HepG2 (cell line): ENCODE results near the gene RABL2A. TPM values are rescaled to one million over a fixed set of nuclear protein-coding genes. Genes with fewer than 3 reads are reported as not detected.
"Not testable (repeated sequence)": the region's sequence is repeated elsewhere in the genome, so short reads cannot be mapped to it uniquely, and the experiment has no call there.

Experiments used
- CBX5 ChIP-seq: sonication (generic); formaldehyde crosslinking; IDR thresholded peaks from 2 replicates; pipeline ENCODE4 v1.4.0; 2020; ENCODE audit warnings: missing genetic modification reagents, borderline replicate concordance
- FOXA3 ChIP-seq: IDR thresholded peaks from 2 replicates; pipeline ENCODE4 v1.6.1; 2016; ENCODE audit warnings: missing genetic modification reagents, missing compliant biosample characterization
- MIER3 ChIP-seq: IDR thresholded peaks from 2 replicates; pipeline ENCODE4 v1.6.1; 2016; ENCODE audit warnings: missing compliant biosample characterization, borderline replicate concordance
- PHF8 ChIP-seq: sonication (generic); formaldehyde crosslinking; IDR thresholded peaks from 2 replicates; pipeline ENCODE4 v1.5.0; 2020; ENCODE audit warnings: missing genetic modification reagents
- POGZ ChIP-seq: sonication (generic); formaldehyde crosslinking; IDR thresholded peaks from 2 replicates; pipeline ENCODE4 v1.4.0; 2020; ENCODE audit warnings: mild to moderate bottlenecking, missing genetic modification reagents
- SIN3A ChIP-seq: IDR thresholded peaks from 2 replicates; pipeline ENCODE4 v1.6.1; 2011; ENCODE audit warnings: low read depth, mild to moderate bottlenecking, control low read depth, low read length, borderline replicate concordance
- TAF15 ChIP-seq: fragments of 200-400 bp; formaldehyde crosslinking; IDR thresholded peaks from one replicate; pipeline ENCODE4 v1.6.1; 2018; ENCODE audit warnings: mild to moderate bottlenecking, low read depth, low read length; ENCODE audit not compliant: poor library complexity, severe bottlenecking
- ZNF546 ChIP-seq: sonication (generic); formaldehyde crosslinking; conservative IDR thresholded peaks from 2 replicates; pipeline ENCODE4 v1.8.1; 2023; ENCODE audit warnings: mild to moderate bottlenecking, missing genetic modification reagents
- ZNF644 ChIP-seq: IDR thresholded peaks from 2 replicates; pipeline ENCODE4 v1.6.1; 2016; ENCODE audit warnings: low read depth
- polyA plus RNA-seq, 8 experiments: library from polyadenylated mRNA; depleted of rRNA in 3 of 8; stranded (reverse) in 7 of 8; unstranded in 1 of 8; fragments of >200 nt; fragmentation: Illumina TruSeq in 4 of 8; extraction: Trizol in 4 of 8; gene quantifications; 2 replicates each; pipeline versions ENCODE4 v1.2.1 to v1.2.3, GENCODE V29; 2011 to 2016; ENCODE audit warnings: low read depth in 4 of 8, missing spikeins in 1 of 8, mixed read lengths in 1 of 8; ENCODE audit not compliant: insufficient read depth in 1 of 8
- total RNA-seq, 5 experiments: library from RNA; depleted of rRNA; stranded (reverse); fragments of >200 nt; fragmentation: Illumina TruSeq; extraction: Trizol; gene quantifications; 2 replicates each; pipeline ENCODE4 v1.2.3, GENCODE V29; 2016; ENCODE audit warnings: low read depth in 1 of 5
- TF ChIP-seq, protein P1 (sequence below), 2 experiments: IDR thresholded peaks; 2 replicates each; pipeline ENCODE4 v1.6.1; 2011 to 2012; ENCODE audit warnings: low read length in 2 of 2, borderline replicate concordance in 1 of 2, low read depth in 1 of 2, mild to moderate bottlenecking in 1 of 2, moderate library complexity in 1 of 2
- TF ChIP-seq, protein P2 (sequence below): sonication (generic); formaldehyde crosslinking; IDR thresholded peaks from 2 replicates; pipeline ENCODE4 v1.5.0; 2020; ENCODE audit warnings: missing genetic modification reagents
- TF ChIP-seq, protein P3 (sequence below): sonication (generic); formaldehyde crosslinking; IDR thresholded peaks from 2 replicates; pipeline ENCODE4 v1.4.0; 2020; ENCODE audit warnings: mild to moderate bottlenecking, missing genetic modification reagents
- TF ChIP-seq, protein P4 (sequence below), 2 experiments: fragments of 450-650 bp in 1 of 2; sonication (generic) in 1 of 2; formaldehyde crosslinking in 1 of 2; IDR thresholded peaks; 2 replicates each; pipeline versions ENCODE4 v1.6.1 to v1.8.0; 2016 to 2022; ENCODE audit warnings: antibody characterized with exemption in 1 of 2, mild to moderate bottlenecking in 1 of 2, missing genetic modification reagents in 1 of 2

The RABL2A gene
- total and polyA plus RNA-seq, 2 of the 13 experiments (the other 11 are each of a cell fraction or from before 2014, with no cell fraction given) = 9.6 to 13.4 TPM

DNA sequence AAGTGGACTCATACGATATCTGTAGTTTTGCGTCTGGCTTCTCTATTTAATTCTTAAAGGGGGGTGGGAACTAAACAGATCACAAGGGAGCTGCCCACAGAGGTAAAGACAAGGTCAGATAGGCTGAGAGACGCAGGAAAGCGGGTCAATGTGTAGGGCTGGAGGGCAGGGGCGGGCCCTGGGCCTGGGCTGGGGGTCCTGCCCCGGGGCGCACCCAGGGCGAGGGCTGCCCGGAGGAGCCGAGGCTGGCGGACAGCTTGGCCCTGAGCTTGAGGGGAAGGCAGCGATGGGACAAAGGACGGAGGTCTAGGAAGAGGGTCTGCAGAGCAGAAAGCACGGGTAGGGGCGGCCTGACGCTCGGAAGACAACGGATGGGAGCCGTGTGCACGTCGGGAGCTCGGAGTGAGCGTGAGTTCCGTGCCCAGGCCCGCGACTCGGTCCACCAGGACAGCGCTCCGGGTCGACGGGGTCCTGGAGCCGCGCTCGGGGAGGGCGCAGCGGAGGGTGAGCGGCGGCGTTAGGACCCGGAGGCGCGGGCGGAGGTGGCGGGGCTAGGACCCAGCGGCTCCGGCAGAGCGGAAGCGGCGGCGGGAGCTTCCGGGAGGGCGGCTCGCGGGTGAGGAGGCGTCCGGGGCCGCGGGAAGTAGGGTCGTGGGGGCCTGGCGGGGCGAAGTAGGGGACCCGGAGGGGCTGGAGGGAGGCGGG is 43.4 kb upstream of the RABL2A start (continued):
- TF ChIP-seq, protein P1, sequence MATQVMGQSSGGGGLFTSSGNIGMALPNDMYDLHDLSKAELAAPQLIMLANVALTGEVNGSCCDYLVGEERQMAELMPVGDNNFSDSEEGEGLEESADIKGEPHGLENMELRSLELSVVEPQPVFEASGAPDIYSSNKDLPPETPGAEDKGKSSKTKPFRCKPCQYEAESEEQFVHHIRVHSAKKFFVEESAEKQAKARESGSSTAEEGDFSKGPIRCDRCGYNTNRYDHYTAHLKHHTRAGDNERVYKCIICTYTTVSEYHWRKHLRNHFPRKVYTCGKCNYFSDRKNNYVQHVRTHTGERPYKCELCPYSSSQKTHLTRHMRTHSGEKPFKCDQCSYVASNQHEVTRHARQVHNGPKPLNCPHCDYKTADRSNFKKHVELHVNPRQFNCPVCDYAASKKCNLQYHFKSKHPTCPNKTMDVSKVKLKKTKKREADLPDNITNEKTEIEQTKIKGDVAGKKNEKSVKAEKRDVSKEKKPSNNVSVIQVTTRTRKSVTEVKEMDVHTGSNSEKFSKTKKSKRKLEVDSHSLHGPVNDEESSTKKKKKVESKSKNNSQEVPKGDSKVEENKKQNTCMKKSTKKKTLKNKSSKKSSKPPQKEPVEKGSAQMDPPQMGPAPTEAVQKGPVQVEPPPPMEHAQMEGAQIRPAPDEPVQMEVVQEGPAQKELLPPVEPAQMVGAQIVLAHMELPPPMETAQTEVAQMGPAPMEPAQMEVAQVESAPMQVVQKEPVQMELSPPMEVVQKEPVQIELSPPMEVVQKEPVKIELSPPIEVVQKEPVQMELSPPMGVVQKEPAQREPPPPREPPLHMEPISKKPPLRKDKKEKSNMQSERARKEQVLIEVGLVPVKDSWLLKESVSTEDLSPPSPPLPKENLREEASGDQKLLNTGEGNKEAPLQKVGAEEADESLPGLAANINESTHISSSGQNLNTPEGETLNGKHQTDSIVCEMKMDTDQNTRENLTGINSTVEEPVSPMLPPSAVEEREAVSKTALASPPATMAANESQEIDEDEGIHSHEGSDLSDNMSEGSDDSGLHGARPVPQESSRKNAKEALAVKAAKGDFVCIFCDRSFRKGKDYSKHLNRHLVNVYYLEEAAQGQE (IDR thresholded peaks at IDR 0.05; ENCODE audit: borderline replicate concordance in 1 of 2, low read depth in 1 of 2, low read length in 2 of 2) = peak in 1 of 2 experiments; percentile 28; a peak in 1 of 4 replicates
- TF ChIP-seq, protein P2, sequence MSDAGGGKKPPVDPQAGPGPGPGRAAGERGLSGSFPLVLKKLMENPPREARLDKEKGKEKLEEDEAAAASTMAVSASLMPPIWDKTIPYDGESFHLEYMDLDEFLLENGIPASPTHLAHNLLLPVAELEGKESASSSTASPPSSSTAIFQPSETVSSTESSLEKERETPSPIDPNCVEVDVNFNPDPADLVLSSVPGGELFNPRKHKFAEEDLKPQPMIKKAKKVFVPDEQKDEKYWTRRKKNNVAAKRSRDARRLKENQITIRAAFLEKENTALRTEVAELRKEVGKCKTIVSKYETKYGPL (CRISPR knock-in tag) = peak; percentile 45; the same call in 1 of the 2 replicates
- peak; percentile 73; the same call in 1 of the 2 replicates for TF ChIP-seq SIN3A
- peak; percentile 97 for TF ChIP-seq CBX5 (CRISPR knock-in tag)
- TF ChIP-seq PHF8 = peak; percentile 94
- TF ChIP-seq ZNF644 (CRISPR knock-in tag) = peak; percentile 43; the same call in 1 of the 2 replicates
- TF ChIP-seq, protein P3, sequence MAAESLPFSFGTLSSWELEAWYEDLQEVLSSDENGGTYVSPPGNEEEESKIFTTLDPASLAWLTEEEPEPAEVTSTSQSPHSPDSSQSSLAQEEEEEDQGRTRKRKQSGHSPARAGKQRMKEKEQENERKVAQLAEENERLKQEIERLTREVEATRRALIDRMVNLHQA (CRISPR knock-in tag) = peak; percentile 75; the same call in 1 of the 2 replicates
- TF ChIP-seq, protein P4, sequence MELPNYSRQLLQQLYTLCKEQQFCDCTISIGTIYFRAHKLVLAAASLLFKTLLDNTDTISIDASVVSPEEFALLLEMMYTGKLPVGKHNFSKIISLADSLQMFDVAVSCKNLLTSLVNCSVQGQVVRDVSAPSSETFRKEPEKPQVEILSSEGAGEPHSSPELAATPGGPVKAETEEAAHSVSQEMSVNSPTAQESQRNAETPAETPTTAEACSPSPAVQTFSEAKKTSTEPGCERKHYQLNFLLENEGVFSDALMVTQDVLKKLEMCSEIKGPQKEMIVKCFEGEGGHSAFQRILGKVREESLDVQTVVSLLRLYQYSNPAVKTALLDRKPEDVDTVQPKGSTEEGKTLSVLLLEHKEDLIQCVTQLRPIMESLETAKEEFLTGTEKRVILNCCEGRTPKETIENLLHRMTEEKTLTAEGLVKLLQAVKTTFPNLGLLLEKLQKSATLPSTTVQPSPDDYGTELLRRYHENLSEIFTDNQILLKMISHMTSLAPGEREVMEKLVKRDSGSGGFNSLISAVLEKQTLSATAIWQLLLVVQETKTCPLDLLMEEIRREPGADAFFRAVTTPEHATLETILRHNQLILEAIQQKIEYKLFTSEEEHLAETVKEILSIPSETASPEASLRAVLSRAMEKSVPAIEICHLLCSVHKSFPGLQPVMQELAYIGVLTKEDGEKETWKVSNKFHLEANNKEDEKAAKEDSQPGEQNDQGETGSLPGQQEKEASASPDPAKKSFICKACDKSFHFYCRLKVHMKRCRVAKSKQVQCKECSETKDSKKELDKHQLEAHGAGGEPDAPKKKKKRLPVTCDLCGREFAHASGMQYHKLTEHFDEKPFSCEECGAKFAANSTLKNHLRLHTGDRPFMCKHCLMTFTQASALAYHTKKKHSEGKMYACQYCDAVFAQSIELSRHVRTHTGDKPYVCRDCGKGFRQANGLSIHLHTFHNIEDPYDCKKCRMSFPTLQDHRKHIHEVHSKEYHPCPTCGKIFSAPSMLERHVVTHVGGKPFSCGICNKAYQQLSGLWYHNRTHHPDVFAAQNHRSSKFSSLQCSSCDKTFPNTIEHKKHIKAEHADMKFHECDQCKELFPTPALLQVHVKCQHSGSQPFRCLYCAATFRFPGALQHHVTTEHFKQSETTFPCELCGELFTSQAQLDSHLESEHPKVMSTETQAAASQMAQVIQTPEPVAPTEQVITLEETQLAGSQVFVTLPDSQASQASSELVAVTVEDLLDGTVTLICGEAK (IDR thresholded peaks at IDR 0.05) = not testable (repeated sequence)
- TF ChIP-seq, protein P4 (CRISPR knock-in tag; IDR thresholded peaks at IDR 0.05) = peak; percentile 91
- TF ChIP-seq MIER3 (CRISPR knock-in tag) = peak; percentile 83
- TF ChIP-seq ZNF546 (CRISPR knock-in tag) = peak; percentile 86; the same call in 1 of the 2 replicates
- peak; percentile 97 for TF ChIP-seq POGZ (CRISPR knock-in tag)
- peak; percentile 79 for TF ChIP-seq FOXA3 (CRISPR knock-in tag)
- TF ChIP-seq TAF15 = peak; percentile 73
